ENCODE results near the gene ATAD3A. TPM values are rescaled to one million over a fixed set of nuclear protein-coding genes. Genes with fewer than 3 reads are reported as not detected.
"Not testable (repeated sequence)": the region's sequence is repeated elsewhere in the genome, so short reads cannot be mapped to it uniquely, and the experiment has no call there.

Gene ATAD3A
- total RNA-seq, 2 donors from 2014 or later = 15.8 to 20.8 TPM

DNA sequence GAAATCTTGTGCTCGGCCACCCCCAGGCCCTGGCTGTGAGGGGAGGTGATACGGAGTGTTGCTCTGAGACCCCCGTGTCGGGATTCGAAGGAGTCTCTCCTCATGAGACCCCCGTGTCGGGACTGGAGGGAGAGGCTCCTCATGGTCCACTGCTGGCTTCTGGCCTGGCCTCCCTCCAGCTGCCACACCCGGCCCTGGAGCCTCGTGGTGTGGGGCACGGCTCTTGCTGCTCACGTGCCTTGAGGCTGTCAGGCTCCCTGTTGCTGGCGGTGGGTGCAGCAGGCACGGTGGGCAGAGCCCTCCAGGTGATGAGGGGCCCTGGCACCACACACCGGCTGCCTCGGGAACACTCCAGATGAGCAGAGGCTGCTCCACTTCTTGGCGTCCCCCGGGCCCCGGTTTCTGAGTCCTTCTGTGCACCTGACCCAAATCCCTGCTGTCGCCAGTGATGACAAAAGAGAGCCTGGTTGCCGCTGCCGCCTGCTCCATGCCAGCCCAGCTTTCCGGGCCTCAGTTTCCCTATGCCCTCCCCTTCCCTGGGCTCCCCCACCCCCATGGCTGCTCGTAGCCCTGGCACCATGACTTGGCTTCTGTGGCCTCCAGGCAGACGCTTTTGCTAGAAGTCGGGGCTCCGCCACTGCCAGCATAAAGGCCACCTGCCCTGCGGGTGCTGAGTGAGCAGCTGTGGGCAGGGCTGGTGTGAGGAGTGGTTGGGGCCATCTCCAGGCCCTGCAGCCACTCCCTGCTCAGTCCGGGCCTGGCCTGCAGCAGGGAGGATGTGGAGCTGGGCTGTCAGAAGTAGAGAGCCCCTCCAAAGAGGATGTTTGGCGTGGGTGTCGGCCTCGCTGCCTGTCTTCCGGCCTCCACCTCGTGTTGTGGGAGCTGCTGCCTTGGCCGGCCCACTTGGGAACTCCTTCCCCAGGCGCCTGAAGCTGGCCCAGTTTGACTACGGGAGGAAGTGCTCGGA, 16.6 kb downstream of the ATAD3A start:
- no peaks in the 10 kb centered on the region for H3K27me3 ChIP-seq
- H3K4me3 ChIP-seq = no peak overlapping the region
- no peaks in the 10 kb centered on the region for H3K9me3 ChIP-seq
- H3K4me1 ChIP-seq = no peaks in the 10 kb centered on the region
- peaks cover 4 to 10% of the 10 kb centered on the region in 2 donors for H3K36me3 ChIP-seq (replicated peaks in 1 of 2; ENCODE audit: insufficient read depth in 1 of 2, low read depth in 2 of 2)
- no peak overlapping the region for H3K27ac ChIP-seq
- no peak for DNase-seq
- intact Hi-C loops (cut with DNase I) = no loop called here
- 90 to 92% methylated on average over 16 to 35 of the region's 37 CpGs for WGBS, 2 donors
- TF ChIP-seq, protein P1, sequence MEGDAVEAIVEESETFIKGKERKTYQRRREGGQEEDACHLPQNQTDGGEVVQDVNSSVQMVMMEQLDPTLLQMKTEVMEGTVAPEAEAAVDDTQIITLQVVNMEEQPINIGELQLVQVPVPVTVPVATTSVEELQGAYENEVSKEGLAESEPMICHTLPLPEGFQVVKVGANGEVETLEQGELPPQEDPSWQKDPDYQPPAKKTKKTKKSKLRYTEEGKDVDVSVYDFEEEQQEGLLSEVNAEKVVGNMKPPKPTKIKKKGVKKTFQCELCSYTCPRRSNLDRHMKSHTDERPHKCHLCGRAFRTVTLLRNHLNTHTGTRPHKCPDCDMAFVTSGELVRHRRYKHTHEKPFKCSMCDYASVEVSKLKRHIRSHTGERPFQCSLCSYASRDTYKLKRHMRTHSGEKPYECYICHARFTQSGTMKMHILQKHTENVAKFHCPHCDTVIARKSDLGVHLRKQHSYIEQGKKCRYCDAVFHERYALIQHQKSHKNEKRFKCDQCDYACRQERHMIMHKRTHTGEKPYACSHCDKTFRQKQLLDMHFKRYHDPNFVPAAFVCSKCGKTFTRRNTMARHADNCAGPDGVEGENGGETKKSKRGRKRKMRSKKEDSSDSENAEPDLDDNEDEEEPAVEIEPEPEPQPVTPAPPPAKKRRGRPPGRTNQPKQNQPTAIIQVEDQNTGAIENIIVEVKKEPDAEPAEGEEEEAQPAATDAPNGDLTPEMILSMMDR (IDR thresholded peaks at IDR 0.05) = no peak
- no peak for TF ChIP-seq POLR2A (IDR thresholded peaks at IDR 0.05)
- no peak for ATAC-seq

DNA sequence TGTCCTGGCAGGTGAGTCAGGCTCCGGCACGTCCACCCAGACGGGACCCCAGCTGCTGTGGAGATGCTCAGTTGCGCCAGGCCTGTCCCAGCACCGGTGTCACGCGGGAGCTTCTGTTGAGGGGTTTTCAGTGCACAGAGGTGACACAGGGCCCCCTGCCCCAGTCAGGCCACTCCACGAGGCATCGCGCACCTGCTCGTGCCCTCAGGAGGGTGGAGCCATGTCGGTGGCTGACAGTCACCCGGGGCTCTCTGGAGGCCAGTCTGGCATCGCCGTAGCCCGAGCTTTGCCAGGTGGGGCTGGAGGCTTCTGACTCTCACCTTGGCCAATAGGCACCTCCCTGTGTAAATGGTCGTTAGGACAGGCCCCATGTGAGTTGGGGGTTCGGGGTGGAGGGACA, 17.4 kb downstream of the ATAD3A start:
- Histone ChIP-seq H3K4me1 (no peaks in the 10 kb centered on the region), H3K9me3 (no peaks in the 10 kb centered on the region), H3K27me3 (no peaks in the 10 kb centered on the region), H3K4me3 (no peak overlapping the region), H3K36me3 (replicated peaks in 1 of 2; ENCODE audit: insufficient read depth in 1 of 2, low read depth in 2 of 2) (peaks cover 4 to 10% of the 10 kb centered on the region in 2 donors), H3K27ac (no peak overlapping the region)
- WGBS, 2 donors = 90 to 94% methylated on average over 2 to 13 of the region's 18 CpGs
- no peak for DNase-seq
- intact Hi-C loops (cut with DNase I) = no loop called here
- ATAC-seq = no peak
- no peak for TF ChIP-seq POLR2A (IDR thresholded peaks at IDR 0.05)
- TF ChIP-seq, protein P1 (IDR thresholded peaks at IDR 0.05) = no peak

DNA sequence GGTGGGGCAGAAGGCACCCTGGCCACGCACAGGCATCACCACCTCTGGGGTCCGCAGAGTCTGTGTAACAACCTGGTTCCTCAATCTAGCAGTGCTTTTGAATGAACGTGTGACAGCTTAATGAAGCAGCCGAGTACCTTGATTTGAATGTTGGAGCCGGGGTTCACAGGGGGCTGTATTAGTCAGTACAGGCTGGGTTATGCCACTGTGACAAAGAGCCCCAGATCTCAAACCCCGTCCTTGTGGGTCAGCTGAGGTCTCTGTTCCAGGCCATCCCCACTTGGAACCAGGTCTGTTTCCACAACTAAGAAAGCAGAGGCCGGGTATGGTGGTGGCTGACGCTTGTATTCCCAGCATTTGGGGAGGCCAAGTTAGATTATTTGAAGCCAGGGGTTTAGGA, 18.0 kb downstream of the ATAD3A start:
- no peaks in the 10 kb centered on the region for H3K27me3 ChIP-seq
- ATAC-seq (no peak), DNase-seq (no peak)
- intact Hi-C loops (cut with DNase I) = no loop called here
- peaks cover 4 to 8% of the 10 kb centered on the region in 2 donors for H3K36me3 ChIP-seq (replicated peaks in 1 of 2; ENCODE audit: insufficient read depth in 1 of 2, low read depth in 2 of 2)
- no peak for TF ChIP-seq POLR2A (IDR thresholded peaks at IDR 0.05)
- TF ChIP-seq, protein P1 (IDR thresholded peaks at IDR 0.05) = no peak
- H3K9me3 ChIP-seq = no peaks in the 10 kb centered on the region
- 95 to 98% methylated on average over 8 of the region's 8 CpGs for WGBS, 2 donors
- no peak overlapping the region for H3K27ac ChIP-seq
- H3K4me1 ChIP-seq = no peaks in the 10 kb centered on the region
- H3K4me3 ChIP-seq = no peak overlapping the region

DNA sequence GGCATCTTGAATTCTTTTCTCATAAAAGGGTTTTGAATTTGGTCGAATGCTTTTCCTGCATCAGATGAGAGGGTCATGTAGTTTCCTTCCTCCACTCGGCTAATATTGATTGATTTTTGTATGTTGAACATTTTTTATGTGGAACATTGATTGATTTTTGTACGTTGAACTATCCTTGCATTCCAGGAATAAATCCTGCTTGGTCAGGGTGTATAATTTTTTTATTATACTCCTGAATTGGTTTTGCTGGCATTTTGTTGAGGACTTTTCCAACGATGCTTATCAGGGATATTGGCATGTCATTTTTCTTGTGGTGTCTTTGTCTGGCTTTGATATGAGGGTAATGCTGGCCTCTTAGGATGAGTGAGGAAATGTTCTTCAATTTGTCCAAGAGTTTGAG, 20.0 kb downstream of the ATAD3A start:
- intact Hi-C loops (cut with DNase I) = no loop called here
- ATAC-seq (no peak), DNase-seq (no peak)
- H3K27ac ChIP-seq = no peak overlapping the region
- H3K36me3 ChIP-seq (replicated peaks in 1 of 2; ENCODE audit: insufficient read depth in 1 of 2, low read depth in 2 of 2) = peaks cover 4 to 5% of the 10 kb centered on the region in 2 donors
- no peak overlapping the region for H3K4me3 ChIP-seq
- no peaks in the 10 kb centered on the region for H3K27me3 ChIP-seq
- WGBS, 2 donors = 82 to 87% methylated on average over 4 of the region's 4 CpGs
- H3K9me3 ChIP-seq = no peaks in the 10 kb centered on the region
- no peaks in the 10 kb centered on the region for H3K4me1 ChIP-seq
- TF ChIP-seq POLR2A (IDR thresholded peaks at IDR 0.05) = no peak
- TF ChIP-seq, protein P1 (IDR thresholded peaks at IDR 0.05) = no peak

GRCh38 chr1:1533176-1533893, 21.4 kb downstream of the ATAD3A start:
- H3K27ac ChIP-seq; H3K4me1 ChIP-seq; H3K27me3 ChIP-seq; intact Hi-C loops (cut with DNase I); DNase-seq; H3K9me3 ChIP-seq; H3K36me3 ChIP-seq (replicated peaks in 1 of 2; ENCODE audit: insufficient read depth in 1 of 2, low read depth in 2 of 2); H3K4me3 ChIP-seq; ATAC-seq: not testable (repeated sequence)
- 71 to 96% methylated on average over 6 to 10 of the region's 22 CpGs for WGBS, 2 donors

GRCh38 chr1:1533894-1534291, 21.9 kb downstream of the ATAD3A start:
- H3K4me3 ChIP-seq; H3K9me3 ChIP-seq; ATAC-seq; H3K36me3 ChIP-seq (replicated peaks in 1 of 2; ENCODE audit: insufficient read depth in 1 of 2, low read depth in 2 of 2); intact Hi-C loops (cut with DNase I); H3K4me1 ChIP-seq; DNase-seq; H3K27me3 ChIP-seq; H3K27ac ChIP-seq: not testable (repeated sequence)
- WGBS, 2 donors = 87% methylated on average over 6 of the region's 18 CpGs; no CpG with 5 or more reads in 1 of the 2 donors
